DMS114 treated with DMSO at 0.1 percent for 48 hours (cell line): ENCODE results near the gene PREX1.

Experiments
- DNase-seq: peaks from one replicate; lab custom pipeline; 2025; ENCODE audit not compliant: unreplicated experiment; lab: John Stamatoyannopoulos, UW

The PREX1 gene

DNA sequence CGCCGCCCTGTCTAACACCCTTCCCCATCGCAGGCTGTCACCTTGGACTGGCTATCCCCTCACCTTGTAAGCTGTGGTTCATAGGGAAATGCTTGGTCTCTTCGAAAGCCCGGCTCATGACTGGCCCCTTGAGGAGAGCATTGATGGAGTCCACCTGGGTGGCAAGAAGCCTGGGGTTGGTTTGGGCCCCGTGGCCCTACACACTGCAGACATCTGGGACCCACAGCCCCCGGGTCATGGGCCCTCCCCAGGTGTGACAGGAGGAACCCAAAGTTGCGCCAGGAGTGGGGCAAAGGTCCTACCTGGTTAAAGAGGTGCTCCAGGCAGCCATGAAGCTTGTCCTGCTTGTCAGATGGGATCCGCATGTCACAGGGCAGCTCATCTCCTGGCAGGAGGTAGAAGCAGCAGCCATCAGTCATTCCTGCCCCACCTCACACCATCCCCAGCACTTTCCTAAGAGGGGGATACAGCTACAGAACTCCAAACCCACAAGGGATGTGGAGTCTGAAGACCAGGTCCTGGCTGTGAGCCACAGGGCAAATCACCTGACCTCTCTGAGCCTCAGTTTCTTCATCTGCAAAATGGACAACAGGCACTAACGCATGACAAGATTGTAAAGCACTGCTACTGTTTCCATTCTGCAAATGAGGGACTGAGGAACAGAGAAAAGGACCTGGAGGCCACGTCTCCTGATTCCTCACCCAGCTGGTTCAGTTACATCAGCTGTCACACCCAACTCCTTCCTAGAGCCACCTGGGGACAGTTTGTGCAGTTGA, 185.5 kb downstream of the PREX1 start:
- no peak for DNase-seq

DNA sequence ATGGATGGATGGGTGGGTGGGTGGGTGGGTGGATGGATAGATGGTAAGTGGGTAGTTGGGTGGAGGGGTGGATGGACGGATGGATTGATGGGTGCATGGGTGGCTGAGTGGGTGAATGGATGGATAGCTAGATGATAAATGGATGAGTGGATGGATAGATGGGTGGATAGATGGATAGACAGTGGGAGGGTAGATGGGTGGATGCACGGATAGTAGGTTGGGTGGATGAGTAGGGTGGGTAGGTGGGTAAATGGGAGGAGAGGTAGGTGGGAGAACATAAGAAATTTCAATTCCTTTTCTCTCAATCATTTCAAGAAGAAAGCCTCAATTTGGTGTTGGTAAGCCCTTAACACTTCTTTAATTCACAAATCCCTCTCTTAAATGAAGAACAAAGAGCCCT, 186.9 kb downstream of the PREX1 start:
- no peak for DNase-seq

DNA sequence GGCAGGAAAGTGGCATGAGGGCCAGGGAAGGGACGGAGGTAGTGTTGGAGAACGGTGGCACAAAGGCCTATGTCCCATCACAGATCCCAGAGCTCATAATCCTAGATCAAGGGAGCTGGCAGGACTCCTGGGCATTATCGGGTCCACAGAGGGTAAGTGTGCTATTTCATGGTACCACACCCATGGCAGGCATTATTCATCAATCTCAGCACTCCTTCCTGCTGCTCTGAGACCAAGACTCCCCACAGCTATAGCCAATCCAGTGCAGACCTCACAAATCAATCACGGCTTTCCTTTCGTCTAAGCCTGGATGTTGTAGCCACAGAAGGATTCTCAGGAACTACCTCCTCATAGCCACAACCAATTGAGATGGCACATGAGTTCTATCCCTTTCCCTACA, 187.9 kb downstream of the PREX1 start:
- DNase-seq = no peak

DNA sequence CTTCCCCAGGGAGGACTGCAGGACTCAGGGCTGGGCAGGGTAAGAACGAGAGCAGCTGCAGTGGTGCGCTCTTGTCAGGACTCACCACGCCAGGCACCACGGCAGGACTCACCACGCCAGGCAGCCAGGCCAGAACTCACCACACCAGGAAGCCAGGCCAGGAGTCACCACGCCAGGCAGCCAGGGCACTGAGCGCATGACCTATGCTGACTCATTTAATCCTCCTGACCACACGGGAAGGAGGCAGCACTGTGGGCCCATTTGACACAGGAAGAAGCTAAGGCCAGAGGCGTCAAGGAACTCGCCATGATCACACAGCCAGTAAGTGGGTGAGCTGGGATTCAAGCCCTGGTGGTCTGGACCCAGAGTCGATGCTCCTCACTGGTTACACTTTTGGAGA, 189.3 kb downstream of the PREX1 start:
- DNase-seq = no peak

DNA sequence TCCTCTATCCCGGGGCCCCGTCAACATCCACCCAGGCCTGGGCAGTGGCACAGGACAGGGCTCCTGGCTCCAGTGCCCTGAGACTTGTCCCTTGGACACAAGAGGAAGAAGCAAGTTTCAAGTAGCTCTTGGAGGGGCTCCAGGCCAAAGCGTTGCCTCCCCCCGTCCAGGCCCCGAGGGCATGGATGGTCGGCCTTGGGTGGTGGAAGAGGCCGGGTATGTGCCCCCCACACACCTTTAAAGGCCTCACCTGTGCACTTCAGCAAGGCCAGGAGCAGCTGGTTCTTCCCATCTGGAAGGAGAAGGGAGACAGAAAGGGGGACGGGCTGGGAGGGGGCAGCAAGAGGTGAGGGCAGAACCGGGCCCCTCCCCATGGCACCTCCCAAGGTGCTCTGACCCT, 190.3 kb downstream of the PREX1 start:
- no peak for DNase-seq

DNA sequence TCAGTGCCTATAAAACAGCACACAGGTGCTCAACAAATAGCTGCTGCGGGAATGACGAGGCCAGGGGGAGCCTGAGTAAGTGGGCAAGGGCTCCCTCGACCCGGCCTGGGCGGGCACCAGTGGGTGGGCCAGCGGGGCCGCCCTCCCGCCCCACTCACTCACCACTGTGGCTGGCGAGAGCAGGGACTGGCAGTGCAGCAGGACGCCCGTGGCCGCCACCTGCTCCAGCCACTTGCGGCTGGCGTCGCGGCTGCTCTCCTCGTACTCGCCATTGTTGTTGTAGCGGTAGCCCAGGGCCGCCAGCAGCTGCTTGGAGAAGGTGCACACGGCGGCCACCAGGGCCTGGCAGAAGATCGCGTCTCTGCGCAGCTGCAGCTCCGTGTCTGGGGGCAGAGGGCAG, 191.5 kb downstream of the PREX1 start:
- DNase-seq = no peak

DNA sequence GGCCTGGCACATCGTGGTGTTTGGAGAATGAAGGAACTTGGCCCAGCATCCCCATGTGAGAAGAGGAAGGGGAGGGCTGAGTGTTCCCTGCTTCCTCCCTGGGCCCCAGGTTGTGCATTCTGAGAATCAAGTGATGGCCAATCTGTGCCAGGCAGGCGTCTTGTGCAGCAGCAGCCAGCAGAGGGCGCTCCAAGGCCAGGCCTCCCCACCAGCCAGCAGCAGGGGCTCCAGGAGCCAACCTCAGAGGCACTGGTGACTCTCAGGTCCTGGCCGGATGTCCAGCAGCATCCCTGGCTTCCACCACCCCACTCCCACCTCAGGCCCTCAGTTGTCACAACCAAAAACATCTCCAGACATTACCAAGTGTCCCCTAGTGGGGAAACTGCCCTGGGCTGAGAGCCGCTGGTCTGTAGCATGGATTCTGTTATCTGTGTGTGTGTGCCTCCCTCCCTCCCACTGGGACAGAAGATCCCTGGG, 192.0 kb downstream of the PREX1 start:
- DNase-seq = peak; percentile 31

DNA sequence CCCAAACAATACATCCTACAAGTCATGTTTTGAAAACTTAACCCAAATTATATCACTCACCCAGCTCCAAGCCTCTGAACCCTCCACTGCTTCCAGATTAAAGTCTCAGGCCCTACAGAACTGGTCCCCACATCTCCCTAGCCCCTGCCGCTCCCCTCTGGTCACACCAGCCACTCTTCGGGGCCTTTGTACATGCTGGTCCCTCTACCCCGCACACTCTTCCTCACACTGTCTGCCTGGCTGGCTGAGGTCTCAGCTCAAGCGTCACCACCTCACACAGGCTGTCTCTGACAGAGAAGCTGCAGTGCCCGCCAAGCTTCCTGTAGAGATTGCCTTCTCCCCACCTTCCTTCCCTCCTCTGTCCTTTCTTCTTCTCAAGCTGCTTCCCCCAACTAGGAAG, 192.4 kb downstream of the PREX1 start:
- DNase-seq = no peak

DNA sequence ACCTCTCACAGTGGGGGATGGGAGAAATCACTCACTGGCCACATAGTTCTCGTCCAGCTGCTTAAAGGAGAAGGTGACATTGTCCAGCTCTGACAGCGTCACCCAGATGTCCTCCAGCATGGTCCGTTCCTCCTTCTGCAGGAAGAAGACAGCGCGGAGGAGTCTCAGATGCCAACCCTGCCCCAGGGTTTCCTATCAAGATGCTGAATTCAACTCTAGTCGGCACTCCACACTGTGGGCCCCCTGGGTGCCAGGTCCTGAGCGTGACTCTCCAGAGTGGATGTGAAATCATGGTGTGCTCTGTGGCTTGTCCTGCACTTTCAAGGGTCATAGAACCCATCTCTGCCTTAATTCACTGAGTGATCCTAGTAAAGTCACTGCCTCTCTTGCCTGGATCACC, 193.2 kb downstream of the PREX1 start:
- no peak for DNase-seq

DNA sequence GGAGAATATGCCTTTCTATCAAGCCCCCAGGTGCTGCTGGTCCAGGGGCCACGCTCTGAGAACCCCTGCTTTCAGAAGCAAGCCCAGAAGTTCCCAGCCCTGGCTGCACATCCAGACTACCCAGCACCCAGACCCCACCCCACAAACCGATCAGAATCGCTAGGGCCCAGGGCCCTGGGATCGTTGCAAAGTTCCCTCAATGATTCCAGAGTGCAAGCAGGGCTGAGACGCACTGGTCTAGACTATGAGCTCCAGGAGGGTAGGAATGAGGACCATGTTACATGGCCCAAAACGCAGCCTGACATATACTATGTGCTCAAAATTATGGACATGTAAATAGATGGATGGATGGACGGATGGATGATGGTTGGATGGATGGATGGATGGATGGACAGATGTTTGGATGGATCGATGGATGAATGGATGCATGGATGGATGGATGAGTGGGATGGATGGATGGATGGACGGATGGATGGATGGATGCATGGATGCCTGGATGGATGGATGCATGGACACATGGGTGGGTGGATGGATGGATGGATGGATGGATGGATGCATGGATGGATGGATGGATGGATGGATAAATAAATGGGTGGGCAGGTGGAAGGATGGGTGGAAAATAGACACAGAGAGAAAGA, 194.1 kb downstream of the PREX1 start:
- DNase-seq = no peak

DNA sequence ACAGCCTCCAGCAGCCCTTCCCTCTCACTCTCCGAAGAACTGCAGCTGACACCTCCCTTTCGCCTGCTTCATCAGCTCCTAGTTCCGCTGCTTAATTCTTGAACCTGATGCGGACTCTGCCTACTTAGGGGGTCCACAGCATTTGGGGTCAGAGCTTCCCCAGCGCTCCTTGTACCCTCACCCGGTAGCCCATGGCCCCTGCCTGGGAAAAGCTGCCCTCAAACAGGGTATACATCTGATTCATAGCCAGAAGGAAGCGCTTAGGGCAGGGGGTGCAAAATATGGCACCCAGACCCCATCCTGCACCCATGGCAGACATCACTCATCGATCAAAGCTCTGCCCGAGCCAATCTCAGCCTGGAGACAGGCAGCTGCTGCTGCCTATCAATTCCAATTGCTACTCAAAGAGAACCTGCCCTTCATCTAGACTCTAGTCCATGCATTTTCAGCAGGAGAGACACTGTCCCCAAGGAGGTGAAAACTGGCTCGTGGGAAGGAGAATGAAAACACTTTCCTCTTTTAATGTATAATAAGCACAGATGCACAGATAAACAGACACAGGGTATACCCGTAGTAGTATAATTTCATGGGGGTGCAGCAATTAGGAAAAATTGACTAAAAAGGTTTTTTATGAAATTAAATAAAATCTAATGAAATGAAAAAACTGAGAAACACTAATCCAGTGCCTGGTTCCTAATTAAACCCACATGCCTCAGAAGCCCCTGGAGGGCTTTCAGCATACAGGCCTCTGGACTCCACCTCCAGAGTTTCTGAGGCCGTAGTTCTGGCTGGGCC, 194.8 kb downstream of the PREX1 start:
- DNase-seq = no peak

DNA sequence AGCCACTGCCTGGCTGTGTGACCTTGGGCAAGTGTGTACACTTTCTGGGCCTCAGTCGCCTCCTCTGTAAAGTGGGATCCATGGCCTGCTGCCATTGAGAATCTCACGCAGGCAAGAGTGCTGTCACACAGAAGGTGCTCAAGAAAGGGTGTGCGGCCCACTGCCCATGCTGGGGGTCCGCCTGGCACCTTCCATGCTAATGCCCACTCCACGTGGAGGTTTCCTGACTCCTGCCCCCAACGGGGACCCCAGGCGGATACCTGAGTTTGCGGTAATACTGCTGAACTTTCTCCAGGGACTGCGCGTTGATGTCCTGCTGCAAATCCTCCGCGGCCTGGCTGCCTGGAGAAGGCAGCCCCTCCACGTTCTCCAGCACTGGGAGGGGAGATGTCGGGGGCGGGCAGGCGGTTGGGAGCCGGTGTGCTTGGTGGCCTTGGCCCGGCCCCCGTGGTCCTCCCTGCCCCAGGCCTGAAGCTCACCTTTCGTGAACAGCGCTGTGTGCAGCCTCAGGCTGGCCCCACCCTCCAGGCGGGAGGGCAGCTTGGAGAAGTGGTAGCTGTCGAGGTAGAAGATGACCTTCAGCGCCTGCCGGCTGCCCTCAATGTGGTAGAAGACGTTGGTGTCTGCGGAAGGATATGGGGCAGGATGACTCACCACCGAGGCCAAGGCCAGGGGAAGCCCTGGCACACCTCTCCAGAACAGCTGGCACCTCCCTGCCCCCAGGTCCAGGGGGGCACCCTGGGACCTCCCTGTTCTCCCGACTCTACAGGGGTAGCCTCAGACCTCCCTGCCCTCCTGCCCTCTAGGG, 195.6 kb downstream of the PREX1 start:
- no peak for DNase-seq

DNA sequence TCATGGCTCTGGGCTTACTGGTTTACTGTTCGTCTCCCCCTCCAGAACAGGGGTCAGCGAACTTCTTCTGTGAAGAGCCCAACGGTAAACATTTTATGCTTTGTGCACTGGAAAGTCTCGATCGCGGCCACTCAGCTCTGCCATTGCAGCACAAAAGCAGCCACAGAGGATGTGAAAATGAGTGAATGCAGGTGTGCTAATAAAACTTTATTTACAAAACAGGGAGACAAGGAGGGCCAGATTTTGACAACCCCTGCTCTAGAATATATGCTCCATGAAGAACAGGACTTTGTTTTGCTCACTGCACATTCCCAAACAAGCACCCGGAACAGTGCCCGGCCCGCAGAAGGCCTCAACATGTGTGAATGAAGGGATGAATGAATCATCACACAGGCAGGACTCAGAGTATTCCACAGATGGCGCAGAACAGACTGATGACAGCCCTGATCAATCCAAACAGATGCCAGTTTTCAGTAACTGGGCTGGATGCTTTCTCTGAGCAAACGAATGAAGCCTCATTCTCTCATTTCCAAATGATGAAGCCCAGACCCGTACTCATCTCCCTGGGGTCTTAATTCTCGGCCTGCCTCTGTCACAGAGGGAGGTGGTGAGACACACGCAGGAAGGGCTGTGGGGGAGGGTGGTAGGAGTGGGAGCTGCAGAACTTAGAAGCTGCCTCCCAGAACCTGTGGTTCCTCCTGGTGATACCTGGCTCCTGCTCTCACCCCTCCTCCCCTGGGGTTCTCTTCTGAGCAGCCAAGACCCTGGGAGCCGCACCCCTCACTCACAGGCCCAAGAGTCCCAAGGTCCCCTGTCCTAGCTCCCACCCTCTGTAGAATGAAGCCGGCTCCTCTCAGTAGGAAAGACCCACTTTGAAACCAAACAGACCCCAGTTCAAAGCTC, 196.4 kb downstream of the PREX1 start:
- no peak for DNase-seq

DNA sequence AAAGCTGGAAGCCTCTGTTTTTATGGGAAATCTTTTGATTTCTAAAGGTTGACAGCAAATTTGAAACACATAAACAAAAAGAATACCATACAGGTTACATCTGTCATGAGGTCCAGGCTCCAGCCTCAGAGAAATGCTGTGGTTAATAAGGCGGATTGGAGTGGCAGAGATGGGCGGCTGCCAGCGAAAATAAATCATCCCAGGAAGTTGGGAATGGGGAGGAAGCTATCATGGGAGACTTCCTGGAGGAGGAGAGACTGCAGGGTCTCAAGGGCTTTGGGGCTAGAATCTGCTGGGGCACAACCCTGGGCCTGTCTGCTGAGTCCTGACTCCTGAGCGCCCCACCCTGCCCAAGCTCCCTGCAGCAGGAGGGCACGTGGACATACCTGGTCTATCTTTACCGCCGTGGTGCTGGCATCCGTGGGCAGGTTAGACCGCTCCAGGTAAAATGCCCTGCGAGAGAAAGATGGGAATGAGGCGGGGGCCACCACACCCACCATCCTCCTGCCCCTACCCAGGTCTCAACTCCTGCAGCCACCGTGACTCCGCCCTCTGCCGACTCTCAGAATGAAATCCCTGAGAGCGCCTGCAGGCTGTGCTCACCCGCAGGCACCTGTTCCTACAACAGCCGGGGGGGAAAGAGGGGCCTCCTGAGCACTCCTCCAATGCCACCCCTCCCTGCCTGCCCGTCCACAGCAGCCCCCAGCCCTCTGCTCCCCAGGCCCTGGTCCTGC, 197.3 kb downstream of the PREX1 start:
- DNase-seq = no peak

DNA sequence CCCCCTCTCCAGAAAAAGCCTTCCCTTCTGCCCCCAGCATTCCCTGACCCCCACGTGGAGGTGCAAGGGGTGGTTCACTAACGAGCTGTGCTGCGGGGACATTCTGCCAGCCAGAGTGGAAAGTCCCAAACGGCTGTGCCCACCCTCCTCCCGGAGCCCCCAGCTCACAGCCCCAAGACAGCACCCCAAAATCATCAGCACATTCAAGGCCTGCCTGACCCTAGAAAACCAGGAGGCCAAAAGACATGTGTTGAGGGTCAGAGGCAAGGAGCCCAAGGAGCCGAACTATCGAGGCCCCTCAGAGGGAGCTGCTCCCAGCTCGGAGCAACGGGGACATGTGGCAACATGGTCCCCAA, 197.9 kb downstream of the PREX1 start:
- DNase-seq = no peak

DNA sequence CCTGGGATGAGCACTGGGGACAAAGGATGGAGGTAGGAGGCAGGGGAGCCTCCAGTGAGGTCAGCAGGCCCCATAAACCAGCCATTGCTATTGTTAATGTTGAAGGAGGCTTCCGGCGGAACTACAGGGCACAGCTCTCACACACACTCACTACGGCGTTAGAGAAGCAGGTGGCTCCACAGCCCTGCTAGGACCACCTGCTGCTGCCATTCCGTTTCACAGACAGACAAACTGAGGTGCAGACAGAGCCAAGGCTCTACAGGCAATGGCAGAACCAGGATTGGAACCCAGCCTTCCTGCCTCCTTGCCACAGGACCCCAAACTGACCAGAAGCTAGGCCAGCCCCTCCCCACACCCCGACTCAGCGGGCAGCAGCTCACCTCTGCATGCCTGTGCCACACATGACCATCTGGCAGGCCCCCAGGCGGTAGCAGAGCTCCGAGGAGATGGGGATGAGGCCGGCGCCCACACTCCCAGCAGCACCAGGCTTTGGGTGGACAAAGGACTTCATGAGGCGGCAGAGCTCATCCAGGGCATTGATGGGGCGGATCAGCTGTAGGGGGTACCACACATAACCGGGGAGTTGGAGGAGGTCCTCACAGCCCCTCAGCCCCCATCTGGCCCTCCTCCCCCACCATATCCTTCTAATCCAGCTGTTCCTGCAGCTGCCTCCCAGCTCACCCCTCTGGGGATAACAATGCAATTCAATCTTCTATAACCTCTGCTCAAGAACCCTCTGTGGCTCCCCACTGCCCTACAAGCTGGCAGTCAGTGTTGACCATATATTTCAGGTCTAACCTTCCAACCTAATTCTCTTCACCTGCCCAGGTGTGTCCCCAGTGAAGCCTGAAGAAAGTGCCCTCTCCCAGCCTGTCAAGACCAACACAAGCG, 198.5 kb downstream of the PREX1 start:
- no peak for DNase-seq

DNA sequence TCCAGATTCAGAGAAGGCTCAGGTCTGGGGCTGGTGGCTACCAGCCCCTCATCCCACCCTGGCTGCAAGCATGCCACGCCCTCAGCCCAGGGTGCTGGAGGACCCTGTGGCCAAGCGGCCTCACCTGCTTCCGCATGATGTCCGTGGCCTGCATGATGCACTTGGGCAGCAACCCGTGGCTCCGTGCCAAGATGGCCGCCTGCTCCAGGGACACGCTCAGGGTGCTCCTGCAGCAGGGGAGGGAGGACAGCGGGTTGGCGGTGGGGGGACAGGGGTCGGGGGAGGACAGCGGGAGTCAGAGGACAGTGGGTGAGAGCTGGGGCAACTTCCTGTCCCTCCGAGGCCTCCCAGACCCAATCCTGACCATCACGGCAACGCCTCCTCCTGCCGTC, 200.1 kb downstream of the PREX1 start:
- DNase-seq = no peak

DNA sequence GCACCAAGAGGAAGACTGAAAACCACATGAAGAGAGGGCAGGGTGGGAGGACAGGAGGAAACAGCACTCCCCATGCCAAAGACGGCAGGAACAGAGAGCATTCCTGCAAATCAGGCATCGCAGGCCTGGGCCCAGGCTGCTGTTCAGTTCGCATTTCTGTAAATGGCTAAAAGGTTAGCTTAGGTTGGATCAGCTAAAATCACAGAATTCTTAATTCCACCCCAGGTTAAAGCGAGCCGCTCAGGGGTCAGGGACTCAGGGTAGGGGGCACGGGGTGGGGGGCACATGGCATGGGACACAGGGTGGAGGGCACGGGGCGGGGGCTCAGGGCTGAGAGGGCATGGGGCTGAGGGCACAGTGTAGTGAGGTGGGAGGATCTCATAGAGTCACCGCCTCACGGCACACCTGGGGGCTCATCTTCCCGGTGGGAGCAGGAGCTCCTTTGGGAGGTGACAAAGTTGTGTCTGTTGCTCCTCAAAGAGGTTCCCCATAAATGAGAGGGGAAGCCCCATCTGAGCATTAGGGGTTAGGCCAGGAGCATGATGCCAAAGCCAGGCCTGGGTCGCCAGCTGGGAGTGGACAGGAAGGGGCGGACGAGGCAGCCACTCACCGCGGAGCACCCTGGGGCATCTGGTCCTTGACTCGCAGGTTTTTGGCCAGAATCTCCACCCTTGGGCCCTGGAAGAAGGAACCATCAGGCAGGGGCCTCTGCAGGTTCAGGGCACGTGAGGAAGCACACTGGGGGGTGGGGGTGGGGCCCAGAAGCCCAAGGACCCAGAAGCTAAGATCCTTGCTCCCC, 200.7 kb downstream of the PREX1 start:
- DNase-seq = no peak
